Tibial nerve (tissue), 4 donors: ENCODE data around the gene GFPT2.

Experiments
- CTCF ChIP-seq, 5 experiments: fragments of 200-600 bp in 3 of 5; fragments of 450-650 bp in 2 of 5; sonication (generic) in 3 of 5; IDR thresholded peaks; one replicate each; pipeline ENCODE4 v1.5.1; 2016 to 2019; ENCODE audit warnings: antibody characterized with exemption in 5 of 5, mild to moderate bottlenecking in 3 of 5, moderate library complexity in 2 of 5
- EP300 ChIP-seq, 2 donors: sonication (generic); formaldehyde crosslinking; IDR thresholded peaks; one replicate each; pipeline ENCODE4 v1.6.1; 2017; ENCODE audit warnings: antibody characterized with exemption in 2 of 2, mild to moderate bottlenecking in 1 of 2
- POLR2A ChIP-seq, 2 donors: fragments of 450-650 bp; IDR thresholded peaks; one replicate each; pipeline ENCODE4 v1.6.1; 2017; ENCODE audit warnings: antibody characterized with exemption in 2 of 2, mild to moderate bottlenecking in 2 of 2, moderate library complexity in 2 of 2

DNA sequence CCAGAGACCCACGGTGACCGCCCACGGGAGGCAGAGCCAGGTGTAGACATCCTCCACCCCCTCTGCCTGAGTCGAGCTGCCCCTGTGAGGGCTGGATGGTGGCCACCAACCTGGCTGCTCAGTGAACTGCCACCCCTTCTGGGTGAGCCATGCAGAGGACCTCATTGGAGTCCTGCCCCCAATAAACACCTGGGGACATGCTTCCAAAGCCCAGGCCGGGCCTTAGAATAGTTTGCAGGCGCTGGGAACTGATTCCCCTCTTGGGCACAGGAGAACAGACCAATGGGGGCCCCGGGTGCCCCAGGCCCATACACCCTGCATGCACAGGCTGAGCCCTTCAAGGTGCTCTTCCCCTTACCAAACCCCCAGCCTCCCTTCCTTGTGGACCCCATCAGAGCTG lies 38.1 kb upstream of the GFPT2 start:
- TF ChIP-seq CTCF (IDR thresholded peaks at IDR 0.05): no peak
- TF ChIP-seq EP300 (IDR thresholded peaks at IDR 0.05): no peak
- TF ChIP-seq POLR2A (IDR thresholded peaks at IDR 0.05): no peak
